GM23248 (cell line): Measurements from ENCODE around the gene TAL1.

Experiments used
- EZH2 ChIP-seq: fragments of 200-600 bp; sonication (generic); IDR thresholded peaks from 2 replicates; pipeline ENCODE4 v1.6.1; 2018; ENCODE audit warnings: antibody characterized with exemption, mild to moderate bottlenecking; ENCODE audit not compliant: insufficient read depth, poor library complexity, severe bottlenecking
- EZH2phosphoT487 ChIP-seq: fragments of 200-600 bp; sonication (generic); IDR thresholded peaks from 2 replicates; pipeline ENCODE4 v1.6.1; 2018; ENCODE audit warnings: antibody characterized with exemption, moderate library complexity, mild to moderate bottlenecking, low read depth; ENCODE audit not compliant: insufficient read depth

GRCh38 chr1:47201179-47201578, 30.8 kb downstream of the TAL1 start:
- TF ChIP-seq EZH2phosphoT487 (no peak), EZH2 (no peak)
